MM.1S (cell line): ENCODE measurements around the gene CX3CL1.

Experiments used
- DNase-seq: peaks from one replicate; pipeline ENCODE4 v3.0.0-alpha.2; 2015
- H2AFZ ChIP-seq: fragments of 300-600 bp; sonication (generic); 2 replicates; pipeline ENCODE4 v1.6.0; 2016; ENCODE audit warnings: antibody characterized with exemption, low read length
- H3F3A ChIP-seq: fragments of 300-600 bp; sonication (generic); 2 replicates; pipeline ENCODE4 v1.6.1; 2016; ENCODE audit warnings: mild to moderate bottlenecking, antibody characterized with exemption, low read length, moderate library complexity, mixed read lengths; ENCODE audit not compliant: insufficient read depth
- H3K27ac ChIP-seq: fragments of 300-600 bp; sonication (generic); 2 replicates; pipeline ENCODE4 v1.5.1; 2016; ENCODE audit warnings: mild to moderate bottlenecking, low read length
- H3K27me3 ChIP-seq: fragments of 300-600 bp; sonication (generic); replicated peaks from 2 replicates; pipeline ENCODE4 v1.6.0; 2016; ENCODE audit warnings: low read length; ENCODE audit not compliant: insufficient read depth
- H3K36me3 ChIP-seq: fragments of 300-600 bp; sonication (generic); replicated peaks from 2 replicates; pipeline ENCODE4 v1.6.1; 2016; ENCODE audit warnings: mild to moderate bottlenecking, low read length, mixed read lengths; ENCODE audit not compliant: insufficient read depth
- H3K4me1 ChIP-seq: fragments of 300-600 bp; sonication (generic); 2 replicates; pipeline ENCODE4 v1.6.1; 2016; ENCODE audit warnings: low read length, mixed read lengths
- H3K4me2 ChIP-seq: fragments of 300-600 bp; sonication (generic); 2 replicates; pipeline ENCODE4 v1.6.0; 2016; ENCODE audit warnings: low read depth, low read length
- H3K4me3 ChIP-seq: fragments of 300-600 bp; sonication (generic); 2 replicates; pipeline ENCODE4 v1.5.1; 2016; ENCODE audit warnings: low read length, mixed read lengths
- H3K79me2 ChIP-seq: fragments of 300-600 bp; sonication (generic); 2 replicates; pipeline ENCODE4 v1.6.1; 2016; ENCODE audit warnings: mixed run types, low read length, mixed read lengths
- H3K9ac ChIP-seq: fragments of 300-600 bp; sonication (generic); 2 replicates; pipeline ENCODE4 v1.6.1; 2016; ENCODE audit warnings: low read length, mixed read lengths
- H3K9me2 ChIP-seq: fragments of 300-600 bp; sonication (generic); replicated peaks from 2 replicates; pipeline ENCODE4 v1.6.1; 2016; ENCODE audit warnings: mild to moderate bottlenecking, low read length, mixed read lengths; ENCODE audit not compliant: insufficient read depth
- H3K9me3 ChIP-seq: fragments of 300-600 bp; sonication (generic); replicated peaks from 2 replicates; pipeline ENCODE4 v1.6.1; 2016; ENCODE audit warnings: mild to moderate bottlenecking, low read length, mixed read lengths; ENCODE audit not compliant: insufficient read depth
- H4K20me1 ChIP-seq: fragments of 300-600 bp; sonication (generic); 2 replicates; pipeline ENCODE4 v1.6.1; 2016; ENCODE audit warnings: mild to moderate bottlenecking, low read length, moderate library complexity, mixed read lengths; ENCODE audit not compliant: insufficient read depth
- EZH2 ChIP-seq: fragments of 300-600 bp; sonication (generic); optimal IDR thresholded peaks from 2 replicates; pipeline ENCODE3; 2017; ENCODE audit warnings: low read depth, mild to moderate bottlenecking, antibody characterized with exemption, low read length, mixed read lengths
- EZH2phosphoT487 ChIP-seq: fragments of 300-600 bp; sonication (generic); IDR thresholded peaks from 2 replicates; pipeline ENCODE4 v1.6.1; 2018; ENCODE audit warnings: antibody characterized with exemption, low read length
- TF ChIP-seq, protein P1 (sequence below): fragments of 300-600 bp; sonication (generic); IDR thresholded peaks from 2 replicates; pipeline ENCODE4 v1.5.1; 2016; ENCODE audit warnings: antibody characterized with exemption, low read length, mixed read lengths

CX3CL1 gene

DNA sequence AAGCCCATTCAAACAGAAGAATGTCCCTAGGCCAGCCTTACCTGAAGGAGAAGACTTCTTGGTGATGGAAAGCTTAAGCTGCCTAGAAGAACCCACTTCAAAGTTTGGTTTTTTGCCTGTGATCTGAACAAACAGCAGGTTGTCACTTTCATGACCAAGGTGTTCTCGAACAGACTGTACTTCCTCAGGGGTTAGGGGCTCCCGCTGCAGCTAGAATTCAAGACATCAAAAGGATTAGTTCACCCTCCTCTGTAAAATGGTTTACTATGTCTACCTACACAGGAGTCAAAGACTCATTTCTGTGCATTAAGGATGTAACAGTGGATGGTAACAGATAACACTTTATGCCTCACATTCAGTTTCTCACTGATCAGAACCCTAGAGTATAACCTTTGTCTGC is 61.7 kb downstream of the CX3CL1 start:
- Histone ChIP-seq H3K27me3 (no peaks in the 10 kb centered on the region), H3K36me3 (peaks cover 26% of the 10 kb centered on the region), H3K4me1 (no peaks in the 10 kb centered on the region), H3K79me2 (no peaks in the 10 kb centered on the region), H3K9ac (no peak overlapping the region), H3K9me3 (no peaks in the 10 kb centered on the region), H3K27ac (no peak overlapping the region), H3K9me2 (no peaks in the 10 kb centered on the region), H3F3A (no peaks in the 10 kb centered on the region), H3K4me2 (no peak overlapping the region), H2AFZ (no peak overlapping the region), H4K20me1 (no peaks in the 10 kb centered on the region), H3K4me3 (no peak overlapping the region)
- TF ChIP-seq, protein P1, sequence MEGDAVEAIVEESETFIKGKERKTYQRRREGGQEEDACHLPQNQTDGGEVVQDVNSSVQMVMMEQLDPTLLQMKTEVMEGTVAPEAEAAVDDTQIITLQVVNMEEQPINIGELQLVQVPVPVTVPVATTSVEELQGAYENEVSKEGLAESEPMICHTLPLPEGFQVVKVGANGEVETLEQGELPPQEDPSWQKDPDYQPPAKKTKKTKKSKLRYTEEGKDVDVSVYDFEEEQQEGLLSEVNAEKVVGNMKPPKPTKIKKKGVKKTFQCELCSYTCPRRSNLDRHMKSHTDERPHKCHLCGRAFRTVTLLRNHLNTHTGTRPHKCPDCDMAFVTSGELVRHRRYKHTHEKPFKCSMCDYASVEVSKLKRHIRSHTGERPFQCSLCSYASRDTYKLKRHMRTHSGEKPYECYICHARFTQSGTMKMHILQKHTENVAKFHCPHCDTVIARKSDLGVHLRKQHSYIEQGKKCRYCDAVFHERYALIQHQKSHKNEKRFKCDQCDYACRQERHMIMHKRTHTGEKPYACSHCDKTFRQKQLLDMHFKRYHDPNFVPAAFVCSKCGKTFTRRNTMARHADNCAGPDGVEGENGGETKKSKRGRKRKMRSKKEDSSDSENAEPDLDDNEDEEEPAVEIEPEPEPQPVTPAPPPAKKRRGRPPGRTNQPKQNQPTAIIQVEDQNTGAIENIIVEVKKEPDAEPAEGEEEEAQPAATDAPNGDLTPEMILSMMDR: no peak
- no peak for TF ChIP-seq EZH2phosphoT487
- TF ChIP-seq EZH2: no peak
- no peak for DNase-seq
